Stimulated activated CD4-positive, alpha-beta T cell treated with anti-CD3 and anti-CD28 coated beads, TNF-alpha, amount 100 ng/mL, for 1 hour (primary cell): ENCODE measurements around the gene FRYL.
A peak's percentile ranks its signal among the peaks of the same experiment; 100 is the strongest.
"Not testable (repeated sequence)": the region's sequence is repeated elsewhere in the genome, so short reads cannot be mapped to it uniquely, and the experiment has no call there.

ENCODE experiments used
- DNase-seq, 3 donors: peaks; one replicate each; pipeline ENCODE4 v3.0.0-alpha.2; 2020; ENCODE audit warnings: low read depth in 3 of 3, low spot score in 1 of 3

Gene FRYL

GRCh38 chr4:48667148-48667547 lies 112.9 kb downstream of the FRYL start:
- no peak for DNase-seq

- no peak for DNase-seq
Observed at GRCh38 chr4:48665555-48666186, 114.4 kb downstream of the FRYL start.

- no peak for DNase-seq
Observed at GRCh38 chr4:48664938-48665337, 115.1 kb downstream of the FRYL start.

GRCh38 chr4:48661391-48661790 lies 118.7 kb downstream of the FRYL start:
- DNase-seq, result no peak

GRCh38 chr4:48660347-48660746 lies 119.7 kb downstream of the FRYL start:
- DNase-seq, result no peak

GRCh38 chr4:48654015-48654664 lies 125.9 kb downstream of the FRYL start:
- DNase-seq, result no peak

GRCh38 chr4:48653217-48654014 lies 126.7 kb downstream of the FRYL start:
- DNase-seq, result peak in 1 of 3 donors; percentile 31

- DNase-seq, result no peak
Observed at GRCh38 chr4:48651914-48652313, 128.2 kb downstream of the FRYL start.

- no peak for DNase-seq
Observed at GRCh38 chr4:48649505-48649904, 130.6 kb downstream of the FRYL start.

GRCh38 chr4:48645225-48645794 lies 134.8 kb downstream of the FRYL start:
- DNase-seq, result no peak

- no peak for DNase-seq
Observed at GRCh38 chr4:48642421-48643374, 137.4 kb downstream of the FRYL start.

GRCh38 chr4:48641401-48641800 lies 138.7 kb downstream of the FRYL start:
- DNase-seq, result no peak

GRCh38 chr4:48640699-48641098 lies 139.4 kb downstream of the FRYL start:
- no peak for DNase-seq

- DNase-seq, result no peak
Observed at GRCh38 chr4:48640225-48640624, 139.9 kb downstream of the FRYL start.

GRCh38 chr4:48639807-48640206 lies 140.3 kb downstream of the FRYL start:
- no peak for DNase-seq

- not testable (repeated sequence) for DNase-seq
Observed at GRCh38 chr4:48638586-48638985, 141.5 kb downstream of the FRYL start.

- DNase-seq, result no peak
Observed at GRCh38 chr4:48636911-48637310, 143.2 kb downstream of the FRYL start.

GRCh38 chr4:48635980-48636379 lies 144.1 kb downstream of the FRYL start:
- DNase-seq, result no peak

- DNase-seq, result no peak
Observed at GRCh38 chr4:48635310-48635709, 144.8 kb downstream of the FRYL start.

- no peak for DNase-seq
Observed at GRCh38 chr4:48634688-48635308, 145.3 kb downstream of the FRYL start.
